GM18517 (cell line): ENCODE data around the gene DUSP23.

Experiments
- ATAC-seq: cut with Tn5 transposase; IDR thresholded peaks from one replicate; pipeline ENCODE4 v1.9.1; 2021; ENCODE audit warnings: mild to moderate bottlenecking, moderate library complexity; ENCODE audit not compliant: unreplicated experiment

The DUSP23 gene

GRCh38 chr1:159783724-159784123 is 3.0 kb downstream of the DUSP23 start:
- no peak for ATAC-seq

DNA sequence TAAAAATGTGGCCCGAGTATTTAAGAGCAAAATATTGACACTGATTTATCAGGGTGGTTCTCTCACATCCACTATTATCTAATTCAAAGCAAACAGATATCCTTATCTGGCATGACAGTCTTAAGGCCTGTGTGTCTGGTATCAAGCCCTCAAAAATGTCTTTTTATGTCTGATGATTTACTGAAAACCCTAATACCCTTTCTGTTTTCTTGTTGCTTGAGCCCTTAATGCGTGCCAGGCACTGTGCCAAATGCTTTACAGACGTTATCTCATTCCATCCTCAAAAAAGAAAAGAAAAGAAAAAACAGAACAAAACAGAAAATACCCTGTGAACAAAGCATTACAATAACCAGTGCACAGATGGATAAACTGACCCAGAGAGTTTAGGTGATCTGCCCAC is 5.7 kb downstream of the DUSP23 start:
- ATAC-seq: no peak

DNA sequence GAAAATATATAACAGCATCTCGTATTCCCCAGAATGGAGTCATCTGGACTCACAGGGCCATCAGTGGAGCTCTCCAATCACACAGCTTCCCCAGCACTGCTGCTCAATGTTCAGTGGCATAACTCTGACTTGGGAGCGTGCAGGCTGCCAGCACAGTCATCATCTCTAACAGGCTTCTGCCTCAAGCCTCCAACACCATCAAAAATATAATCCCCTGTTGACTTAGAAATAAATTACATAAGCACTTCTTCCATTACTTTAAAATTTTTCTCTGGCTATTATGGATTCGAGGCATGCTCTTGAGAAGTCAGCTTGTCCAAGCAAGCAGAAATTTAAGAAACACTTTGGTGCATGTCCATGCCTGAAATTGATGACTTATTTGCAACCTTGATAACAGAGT is 6.2 kb downstream of the DUSP23 start:
- ATAC-seq: no peak

DNA sequence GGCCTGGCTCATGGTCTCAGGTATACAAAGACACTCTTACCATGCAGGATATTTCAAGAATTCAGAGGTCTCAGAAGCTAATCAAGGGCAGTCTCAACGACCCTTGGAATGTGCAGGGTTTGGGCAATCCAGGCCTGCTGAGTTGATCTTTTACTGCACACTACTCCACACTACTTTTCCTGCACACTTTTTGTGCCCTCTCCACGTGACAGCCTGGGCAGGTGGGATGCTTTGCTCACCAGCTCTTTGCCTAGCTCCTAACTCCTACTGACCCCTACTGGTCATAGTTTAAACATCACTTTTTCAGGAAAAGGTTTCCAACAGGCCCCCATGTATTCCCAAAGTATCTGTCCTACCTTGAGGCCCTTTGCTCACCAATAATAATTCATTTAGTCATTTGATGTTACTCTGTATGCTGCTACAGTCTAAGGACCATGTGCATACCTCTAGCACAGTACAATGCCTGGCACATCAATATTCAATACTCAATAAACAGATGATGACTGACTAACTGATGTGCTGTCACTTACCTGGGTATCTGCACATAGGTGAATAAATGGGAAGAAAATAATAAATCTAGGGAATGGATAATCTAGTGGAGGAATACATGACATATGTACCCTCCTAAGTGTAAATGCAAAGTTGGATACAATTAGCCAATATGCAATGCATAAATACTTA is 9.6 kb downstream of the DUSP23 start:
- ATAC-seq: no peak

DNA sequence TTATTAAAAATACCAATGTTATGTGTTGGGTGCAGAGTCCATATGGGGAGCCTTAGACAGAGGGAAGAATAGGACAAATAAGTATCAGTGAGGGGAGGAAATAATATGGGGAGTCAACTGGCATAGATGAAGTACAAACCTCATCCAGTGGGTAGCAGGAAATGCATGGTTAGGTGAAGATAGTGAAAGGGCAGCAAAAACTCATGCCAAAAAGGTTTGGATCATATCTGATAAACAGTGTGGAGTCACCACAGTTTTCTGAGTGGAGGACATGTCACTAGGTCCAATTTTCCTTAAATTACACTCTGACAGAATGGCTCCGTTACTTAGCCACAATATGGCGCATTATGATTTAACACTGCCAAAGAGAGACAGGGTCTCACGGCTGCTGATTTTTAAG is 10.3 kb downstream of the DUSP23 start:
- ATAC-seq: no peak

GRCh38 chr1:159791461-159791860 is 10.7 kb downstream of the DUSP23 start:
- ATAC-seq: no peak

DNA sequence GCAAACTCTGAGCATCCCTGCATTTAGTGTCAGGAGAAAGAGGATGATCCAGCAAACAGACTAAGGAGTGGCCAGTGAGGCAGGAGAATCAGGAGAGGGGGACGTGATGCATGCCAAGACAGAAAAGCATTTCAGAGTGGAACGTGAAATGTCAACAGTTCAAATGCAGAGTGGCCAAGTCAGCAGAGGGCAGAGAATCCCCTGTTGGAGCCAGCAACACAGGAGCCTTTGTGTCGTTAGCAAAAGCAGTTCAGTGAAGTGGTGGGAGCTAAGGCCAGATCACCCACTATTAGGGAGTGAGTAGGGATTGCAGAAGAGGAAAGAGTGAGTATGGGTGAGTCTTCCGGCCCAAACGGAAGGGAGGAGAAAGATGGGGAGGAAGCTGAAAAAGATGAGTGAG is 14.8 kb downstream of the DUSP23 start:
- ATAC-seq: no peak

- no peak for ATAC-seq
These were observed 18.1 kb downstream of the DUSP23 start for GRCh38 chr1:159798893-159799292.

DNA sequence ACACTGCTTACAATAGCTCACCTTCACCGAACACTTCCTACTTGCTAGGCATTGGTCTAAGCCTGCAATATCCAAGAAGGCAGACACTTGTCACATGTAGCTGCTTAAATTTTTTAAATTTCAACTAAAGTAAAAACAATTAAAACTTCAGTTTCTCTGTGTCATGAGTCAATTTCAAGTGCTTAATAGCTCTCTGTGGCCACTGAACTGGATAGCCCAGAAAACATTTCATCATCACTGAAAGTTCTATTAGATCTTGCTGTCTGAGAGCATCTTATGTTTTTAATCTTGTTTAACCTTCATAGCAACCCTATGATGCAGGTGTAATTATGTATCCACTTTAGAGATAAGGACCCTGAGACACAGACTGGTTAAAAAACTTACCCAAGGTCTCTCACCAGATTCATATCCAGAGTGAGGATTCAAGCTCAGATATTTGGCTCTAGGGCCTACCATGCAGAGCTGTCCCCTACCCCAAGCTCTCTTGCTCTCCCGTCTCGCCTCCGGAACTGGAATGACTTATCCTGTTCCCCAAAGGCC is 18.8 kb downstream of the DUSP23 start:
- ATAC-seq: no peak

DNA sequence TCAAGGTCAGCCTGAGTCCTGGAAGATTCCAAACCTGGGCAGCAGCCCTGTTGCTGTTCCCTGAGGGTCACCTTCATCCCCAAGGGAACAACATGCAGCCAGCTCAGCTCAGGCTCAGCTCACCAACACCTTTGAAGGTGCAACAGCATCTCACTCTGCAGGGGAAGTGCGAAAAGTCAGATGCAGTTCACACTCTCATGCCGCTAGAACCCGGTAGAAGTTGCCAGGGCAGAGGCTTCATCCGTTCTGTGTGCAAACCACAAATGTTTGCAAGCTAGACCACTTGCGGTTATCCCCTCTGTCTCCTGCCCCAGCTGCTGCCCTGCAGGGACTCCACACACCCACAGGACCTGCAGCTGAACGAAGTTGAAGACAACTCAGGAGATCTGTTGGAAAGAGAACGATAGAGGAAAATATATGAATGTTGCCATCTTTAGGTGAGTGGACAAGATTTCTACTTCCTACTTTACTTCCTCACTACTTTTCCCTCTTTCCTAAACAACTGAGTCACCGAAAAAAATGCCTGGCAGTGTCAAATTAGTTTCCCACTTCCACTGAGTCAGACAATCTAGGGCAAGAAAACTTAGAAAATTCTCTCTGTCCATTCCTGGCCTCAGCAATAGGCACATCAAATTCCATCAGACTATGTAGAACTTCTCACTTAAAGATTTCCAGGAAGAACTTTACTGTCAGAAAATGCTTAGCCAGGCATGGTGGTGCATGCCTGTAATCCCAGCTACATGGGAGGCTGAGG is 19.6 kb downstream of the DUSP23 start:
- no peak for ATAC-seq

GRCh38 chr1:159802111-159802510 is 21.3 kb downstream of the DUSP23 start, which contains the start of gene FCRL6:
Gene FCRL6 (plus strand): TSS chr1:159802360. CDS start chr1:159802425, 65 bp downstream.
- no peak for ATAC-seq

DNA sequence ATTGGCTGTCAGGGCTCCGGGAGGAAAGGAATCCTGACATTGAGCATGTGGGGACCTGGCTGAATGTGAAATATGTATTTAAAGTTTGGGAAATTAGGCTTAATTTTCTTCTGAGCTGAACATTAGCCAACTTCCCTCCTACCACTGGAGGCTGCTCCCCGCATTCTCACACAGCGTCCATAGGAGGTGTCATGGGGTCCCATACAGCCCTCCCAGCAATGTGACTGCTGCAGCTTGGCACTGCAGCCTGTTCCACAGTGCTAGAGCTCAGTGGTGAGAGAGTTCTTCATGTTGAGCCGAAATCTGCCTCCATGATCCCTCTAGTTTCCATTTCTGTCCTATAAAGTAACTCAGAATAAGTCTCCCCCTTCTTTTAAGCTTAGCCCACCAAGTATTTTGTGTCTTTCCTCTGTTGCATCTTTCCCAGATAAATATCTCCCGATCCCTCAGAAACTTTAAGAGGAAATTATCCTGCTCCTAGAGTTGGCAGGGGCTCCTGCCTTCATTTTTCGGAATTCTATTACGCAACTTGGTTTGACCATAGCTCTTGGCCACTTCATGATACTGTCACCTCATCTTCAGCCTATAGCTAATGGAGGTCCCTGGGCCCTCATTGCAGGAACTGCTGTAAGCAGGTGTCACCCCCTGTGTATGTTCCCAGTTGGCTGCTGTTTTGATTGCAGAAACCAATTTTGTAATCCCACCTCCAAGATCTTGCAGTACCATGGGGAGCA is 23.4 kb downstream of the DUSP23 start:
- ATAC-seq: no peak

DNA sequence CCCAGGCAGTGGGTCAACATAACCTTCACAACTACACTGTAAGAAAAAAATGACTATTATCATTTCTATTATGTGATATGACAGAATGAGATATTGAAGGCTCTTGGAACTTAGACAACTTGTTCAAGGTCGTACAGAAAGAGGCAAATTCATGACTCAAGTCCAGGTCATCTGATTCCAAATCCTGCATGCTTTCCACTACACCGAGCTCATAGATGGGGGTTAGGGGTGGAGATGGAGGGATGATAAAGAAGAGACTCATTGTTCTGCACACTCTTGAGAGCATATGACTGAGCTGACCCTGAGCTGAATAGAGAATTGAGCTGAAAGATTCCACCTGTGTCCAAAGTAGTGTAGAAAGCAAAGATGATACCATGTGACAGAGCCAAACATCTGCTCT is 24.2 kb downstream of the DUSP23 start:
- no peak for ATAC-seq

- ATAC-seq: no peak
These were observed 35.2 kb downstream of the DUSP23 start for GRCh38 chr1:159815926-159816325.

- ATAC-seq: no peak
These were observed 36.7 kb downstream of the DUSP23 start for GRCh38 chr1:159817276-159818041.

- ATAC-seq: no peak
These were observed 40.6 kb downstream of the DUSP23 start for GRCh38 chr1:159821171-159821867.

- ATAC-seq: no peak
These were observed 42.6 kb downstream of the DUSP23 start for GRCh38 chr1:159823406-159823805.

GRCh38 chr1:159825564-159825963 is 44.8 kb downstream of the DUSP23 start:
- ATAC-seq: no peak

- ATAC-seq: no peak
These were observed 45.8 kb downstream of the DUSP23 start, which contains the start of gene SLAMF8 for GRCh38 chr1:159826441-159827101. Gene SLAMF8 (plus strand): TSS chr1:159826873. CDS start chr1:159826899, 26 bp downstream.

GRCh38 chr1:159827102-159827490 is 46.3 kb downstream of the DUSP23 start:
- no peak for ATAC-seq
